GM12874 (cell line): ENCODE data around the gene SYVN1.

Experiments
- CTCF ChIP-seq: IDR thresholded peaks from 2 replicates; pipeline ENCODE4 v1.5.1; 2011; ENCODE audit warnings: low read depth, mild to moderate bottlenecking, control low read depth, low read length, moderate library complexity; ENCODE audit not compliant: insufficient read depth

Gene SYVN1

DNA sequence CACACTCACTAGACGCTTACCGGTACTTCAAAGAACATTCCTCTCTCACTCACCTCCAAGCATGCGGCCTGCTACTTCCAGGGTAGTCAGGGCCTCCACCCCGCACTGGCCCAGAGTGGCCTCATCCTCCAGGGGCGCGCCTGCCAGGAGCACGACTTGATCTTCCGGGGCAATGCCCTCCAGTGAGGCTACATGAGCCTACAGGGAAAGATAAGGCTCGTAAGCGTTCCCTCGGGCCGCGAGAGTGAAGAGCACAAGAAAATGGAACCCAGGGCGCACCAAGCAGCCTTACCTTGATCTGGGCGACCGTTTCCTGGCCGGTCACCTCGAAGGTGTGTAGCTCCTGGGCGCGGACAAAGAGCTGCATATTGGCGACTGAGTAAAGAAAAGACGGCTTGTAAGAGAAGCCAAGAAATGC, 12.9 kb downstream of the SYVN1 start:
- no peak for TF ChIP-seq CTCF

GRCh38 chr11:65120831-65121230, 13.5 kb downstream of the SYVN1 start:
- TF ChIP-seq CTCF: no peak

DNA sequence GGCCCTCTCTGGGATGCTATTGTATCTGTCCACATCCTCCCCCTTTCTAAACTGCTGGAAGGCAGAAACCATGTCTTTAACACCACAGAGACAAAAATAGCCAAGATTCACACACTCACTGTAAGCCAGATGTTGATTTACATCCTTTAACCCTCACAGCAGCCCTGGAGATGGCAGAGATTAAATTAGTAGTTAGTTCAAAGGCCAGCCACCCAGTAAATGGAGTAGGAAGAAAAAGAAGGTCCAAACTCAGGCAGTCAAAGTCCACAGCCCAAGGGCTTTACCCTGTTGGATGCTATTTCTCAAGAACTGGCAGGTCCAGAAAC, 14.7 kb downstream of the SYVN1 start:
- TF ChIP-seq CTCF: no peak

DNA sequence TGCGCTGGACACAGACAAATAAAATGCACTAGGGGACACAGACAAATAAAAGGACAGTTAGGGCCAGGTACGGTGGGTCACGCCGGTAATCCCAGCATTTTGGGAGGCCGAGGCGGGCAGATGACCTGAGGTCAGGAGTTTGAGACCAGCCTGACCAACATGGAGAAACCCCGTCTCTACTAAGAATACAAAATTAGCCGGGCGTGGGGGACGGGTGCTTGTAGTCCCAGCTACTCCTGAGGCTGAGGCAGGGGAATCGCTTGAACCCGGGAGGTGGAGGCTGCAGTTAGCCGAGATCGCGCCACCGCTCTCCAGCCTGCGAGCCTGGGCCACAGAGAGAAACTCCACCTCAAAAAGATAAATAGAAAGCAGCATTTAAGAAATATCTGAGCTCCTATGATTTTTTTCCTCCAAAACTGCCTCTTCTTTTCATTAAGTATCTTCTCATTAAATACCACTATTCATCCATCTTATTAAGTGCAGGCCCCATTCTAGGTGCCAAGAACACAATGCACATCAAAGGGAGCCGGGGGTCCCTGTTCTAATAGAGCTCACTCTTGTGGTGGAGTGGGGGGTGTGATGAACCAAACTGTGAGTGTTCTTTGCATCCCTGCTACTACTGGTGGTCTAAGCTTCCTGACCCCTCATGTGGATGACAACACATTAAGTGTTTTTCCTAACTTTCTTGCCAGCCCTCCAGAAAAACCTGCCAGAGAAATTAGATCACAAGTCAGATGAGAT, 16.1 kb downstream of the SYVN1 start:
- no peak for TF ChIP-seq CTCF

DNA sequence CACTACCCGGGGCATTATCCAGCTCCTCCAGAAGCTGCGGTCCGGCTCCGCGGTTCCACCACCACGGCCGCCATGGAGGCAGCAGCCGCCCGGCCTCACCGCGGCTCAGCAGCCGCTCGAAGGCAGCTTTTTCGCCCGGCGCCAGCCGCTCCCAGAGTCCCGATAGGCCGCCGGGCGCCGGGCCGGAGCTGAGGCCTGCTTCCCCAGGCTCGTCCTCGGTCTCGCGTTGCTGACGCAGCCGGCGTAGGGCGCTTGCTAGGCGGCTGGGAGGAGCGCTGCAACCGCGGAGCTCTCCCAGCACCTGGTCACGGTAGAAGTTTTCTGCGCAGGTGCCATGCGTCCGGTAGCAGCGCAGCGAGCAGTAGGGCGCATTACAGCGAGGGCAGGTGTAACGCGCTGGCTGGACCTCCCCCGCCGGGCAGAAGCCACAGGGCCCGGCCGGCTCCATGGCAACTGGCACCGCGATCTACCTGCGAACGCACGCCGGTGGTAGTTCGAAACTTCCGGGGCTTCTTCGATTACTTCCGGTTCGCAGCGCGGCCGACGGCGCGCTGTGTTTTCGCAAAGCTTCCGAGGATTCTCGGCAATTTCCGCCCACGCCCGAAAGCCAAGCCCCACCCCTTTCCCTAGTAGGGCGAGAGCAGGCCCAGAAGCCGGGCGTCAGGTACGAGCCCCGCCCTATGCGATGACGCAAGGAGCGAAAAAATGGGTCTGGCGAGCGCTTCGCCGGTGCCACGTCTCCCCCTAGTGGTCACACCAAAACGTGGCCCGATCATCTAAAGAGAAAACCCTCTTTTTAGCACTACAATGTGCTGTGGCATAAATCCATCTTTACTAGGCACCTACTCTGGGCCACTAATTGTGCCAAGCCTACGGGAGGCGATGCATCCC, 16.9 kb downstream of the SYVN1 start, which contains the start of gene ZNHIT2:
Gene ZNHIT2 (minus strand): TSS at position 496 of the 891 bp plus-strand sequence. CDS start 48 bp downstream, at position 448.
- TF ChIP-seq CTCF: peak; percentile 86

DNA sequence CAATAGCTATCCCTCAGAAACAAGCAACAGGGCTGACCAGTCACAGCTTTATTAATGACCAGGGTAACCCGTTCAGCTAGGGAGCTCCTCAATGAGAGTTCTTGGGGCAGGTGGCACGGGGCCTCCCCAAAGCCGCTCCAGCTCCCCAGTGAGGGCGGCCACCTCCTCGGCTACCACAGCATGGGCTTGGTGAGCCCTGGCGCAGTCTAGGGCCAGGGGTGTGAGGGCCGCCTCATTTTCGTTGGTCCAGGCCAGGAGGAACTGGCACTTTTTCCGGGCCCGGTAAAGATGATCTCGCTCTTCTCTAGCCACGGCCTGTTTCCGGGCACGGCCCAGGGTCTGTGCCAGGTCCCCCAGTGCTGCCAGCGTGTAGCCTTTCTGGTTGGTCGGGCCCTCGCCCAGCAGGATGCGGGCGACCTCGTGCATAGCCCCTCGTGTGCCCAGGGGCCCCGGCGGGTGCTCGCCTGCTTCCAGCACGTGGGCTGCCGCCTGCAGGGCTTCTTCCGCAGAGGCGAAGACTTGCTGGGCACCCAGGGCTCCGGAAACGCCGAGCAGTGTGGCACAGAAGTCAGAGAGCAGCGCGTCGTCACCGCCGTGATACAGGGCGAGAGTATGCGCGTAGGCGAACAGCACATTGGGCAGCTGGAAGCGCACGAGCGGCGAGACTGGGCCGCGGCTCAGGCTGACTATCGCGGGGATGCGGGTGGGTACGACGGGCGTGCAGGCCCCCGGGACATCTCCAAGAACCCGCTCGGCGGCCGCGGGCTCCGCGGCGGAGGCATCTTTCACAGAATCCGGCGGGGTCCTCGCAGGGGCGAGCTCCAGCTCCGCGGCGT, 17.7 kb downstream of the SYVN1 start:
- TF ChIP-seq CTCF: no peak
